Left lung (tissue), 10 donors: Measurements from ENCODE around the gene CLDND2. TPM values are rescaled to one million over a fixed set of nuclear protein-coding genes. Genes with fewer than 3 reads are reported as not detected.
"Not testable (repeated sequence)": the region's sequence is repeated elsewhere in the genome, so short reads cannot be mapped to it uniquely, and the experiment has no call there.

ENCODE experiments used
- ATAC-seq: fragments of 200-7000 bp; cut with Tn5 transposase; one replicate; pipeline ENCODE4 v1.9.1; 2020; ENCODE audit warnings: moderate library complexity
- DNase-seq, 4 donors: peaks; one replicate each; pipeline ENCODE4 v3.0.0-alpha.2; 2013 to 2020
- H3K27ac ChIP-seq, 2 donors: fragments of 200-600 bp; sonication (generic) in 1 of 2; one replicate each; pipeline versions ENCODE4 v1.5.0 to v1.8.0; 2020 to 2021
- H3K27me3 ChIP-seq, 2 donors: fragments of 200-600 bp; sonication (generic) in 1 of 2; one replicate each; pipeline versions ENCODE4 v1.5.0 to v1.8.0; 2020 to 2021
- H3K36me3 ChIP-seq, 2 donors: fragments of 200-600 bp; sonication (generic) in 1 of 2; one replicate each; pipeline versions ENCODE4 v1.5.0 to v1.8.0; 2020 to 2021
- H3K4me1 ChIP-seq, 2 donors: fragments of 200-600 bp; one replicate each; pipeline ENCODE4 v1.8.0; 2021
- H3K4me3 ChIP-seq, 2 donors: fragments of 200-600 bp; sonication (generic) in 1 of 2; one replicate each; pipeline versions ENCODE4 v1.5.0 to v1.8.0; 2020 to 2021; ENCODE audit warnings: mild to moderate bottlenecking in 1 of 2
- H3K9me3 ChIP-seq, 2 donors: fragments of 200-600 bp; sonication (generic) in 1 of 2; one replicate each; pipeline versions ENCODE4 v1.5.0 to v1.8.0; 2020 to 2021
- CTCF ChIP-seq, 2 donors: fragments of 200-600 bp; sonication (generic) in 1 of 2; IDR thresholded peaks; one replicate each; pipeline versions ENCODE4 v1.5.0 to v1.8.0; 2021; ENCODE audit warnings: antibody characterized with exemption in 2 of 2
- intact Hi-C, 2 donors: fragments of 100-400 bp; cut with DNase I; formaldehyde crosslinking; loops; one replicate each; pipeline versions ENCODE4 v1.11.2 to v1.14.2; 2022
- polyA plus RNA-seq, 6 donors: library from polyadenylated mRNA; unstranded; fragments of 120-200 nt; gene quantifications; one replicate each; pipeline ENCODE4 v1.2.1, GENCODE V29; 2013; ENCODE audit not compliant: insufficient read length in 6 of 6
- total RNA-seq, 2 donors: library from RNA; stranded (reverse); fragmentation: NEBNext Ultra II Directional; extraction: Animal tissue kit (Norgen Biotek cat#: 25700); gene quantifications; one replicate each; pipeline ENCODE4 v1.2.1, GENCODE V29; 2021
- donor health status: DM: no; HTN: yes; CAD: no.
- donor health status: DM: no; HTN: no; CAD: no.

CLDND2 gene
- total and polyA plus RNA-seq, 8 donors: 0.92 to 1.9 (median 1.4) TPM

- ATAC-seq (no peak), DNase-seq (no peak)
Observed at GRCh38 chr19:51398096-51398704, 29.4 kb upstream of the CLDND2 start.

GRCh38 chr19:51397453-51397852 is 28.6 kb upstream of the CLDND2 start:
- H3K4me3 ChIP-seq, H3K27me3 ChIP-seq, H3K36me3 ChIP-seq, H3K27ac ChIP-seq, DNase-seq, ATAC-seq, intact Hi-C loops: not testable (repeated sequence)
- Histone ChIP-seq H3K4me1 (peaks cover 0 to 38% of the 10 kb centered on the region in 2 donors), H3K9me3 (peaks cover 0 to 10% of the 10 kb centered on the region in 2 donors)

More at GRCh38 chr19:51398096-51398704, 29.4 kb upstream of the CLDND2 start:
- Histone ChIP-seq H3K27ac (no peak overlapping the region), H3K9me3 (peaks cover 0 to 16% of the 10 kb centered on the region in 2 donors), H3K36me3 (no peaks in the 10 kb centered on the region), H3K4me3 (no peak overlapping the region), H3K27me3 (no peaks in the 10 kb centered on the region), H3K4me1 (peaks cover 0 to 31% of the 10 kb centered on the region in 2 donors)
- peak; percentile 32 to 41 for TF ChIP-seq CTCF (IDR thresholded peaks at IDR 0.05)
- intact Hi-C loops: no loop called here

- ATAC-seq: no peak
- H3K9me3 ChIP-seq: no peaks in the 10 kb centered on the region
- intact Hi-C loops: no loop called here
Observed at GRCh38 chr19:51396175-51396574, 27.4 kb upstream of the CLDND2 start.

GRCh38 chr19:51394050-51394836 is 25.4 kb upstream of the CLDND2 start:
- H3K27me3 ChIP-seq: peaks cover 0 to 4% of the 10 kb centered on the region in 2 donors
- TF ChIP-seq CTCF (IDR thresholded peaks at IDR 0.05): no peak
- no peaks in the 10 kb centered on the region for H3K36me3 ChIP-seq
- H3K27ac ChIP-seq: peak overlapping the region; percentile 81 to 86
- H3K4me3 ChIP-seq: peak overlapping the region; percentile 31 to 41
- no peaks in the 10 kb centered on the region for H3K9me3 ChIP-seq
- ATAC-seq (peak; percentile 97), DNase-seq (peak; percentile 91 to 98 (median 94))
- intact Hi-C loops: no loop called here
- H3K4me1 ChIP-seq: peaks cover 0 to 29% of the 10 kb centered on the region in 2 donors

More at GRCh38 chr19:51396175-51396574, 27.4 kb upstream of the CLDND2 start:
- Histone ChIP-seq H3K4me1 (peaks cover 0 to 38% of the 10 kb centered on the region in 2 donors), H3K36me3 (no peaks in the 10 kb centered on the region), H3K27me3 (no peaks in the 10 kb centered on the region), H3K4me3 (no peak overlapping the region), H3K27ac (peak overlapping the region in 1 of 2 donors; percentile 86)
- DNase-seq: no peak
- TF ChIP-seq CTCF (IDR thresholded peaks at IDR 0.05): no peak

GRCh38 chr19:51392701-51393100 is 23.9 kb upstream of the CLDND2 start:
- Histone ChIP-seq H3K4me3 (no peak overlapping the region), H3K27me3 (peaks cover 0 to 4% of the 10 kb centered on the region in 2 donors), H3K4me1 (peaks cover 0 to 29% of the 10 kb centered on the region in 2 donors), H3K9me3 (no peaks in the 10 kb centered on the region), H3K36me3 (no peaks in the 10 kb centered on the region), H3K27ac (no peak overlapping the region)
- no peak for TF ChIP-seq CTCF (IDR thresholded peaks at IDR 0.05)
- intact Hi-C loops: no loop called here
- no peak for DNase-seq
- no peak for ATAC-seq
